PC-9 (cell line): Measurements from ENCODE around the gene AKAP11. TPM values are rescaled to one million over a fixed set of nuclear protein-coding genes. Genes with fewer than 3 reads are reported as not detected.
A peak's percentile ranks its signal among the peaks of the same experiment; 100 is the strongest.

Experiments used
- BruUV-seq: library from RNA; stranded (reverse); fragments of 400-500 nt; replicated peaks from 2 replicates; lab custom pipeline; 2021; lab: Mats Ljungman, UMichigan
- CTCF ChIA-PET: fragments of 300-600 bp; sonication (Branson Sonifier 250); formaldehyde crosslinking; loops from one replicate; lab custom pipeline; 2022; ENCODE audit warnings: antibody characterized with exemption; lab: Charles Lee
- POLR2A ChIA-PET: fragments of 300-600 bp; sonication (Branson Sonifier 250); formaldehyde crosslinking; loops from one replicate; lab custom pipeline; 2022; ENCODE audit warnings: antibody characterized with exemption; ENCODE audit not compliant: unreplicated experiment; lab: Charles Lee
- DNase-seq, 2 experiments: peaks; one replicate each; pipeline versions ENCODE4 v3.0.0 to v3.0.0-alpha.2; 2015 to 2022; ENCODE audit warnings: mixed read lengths in 1 of 2
- H2AFZ ChIP-seq: fragments of 200-600 bp; sonication (generic); 2 replicates; pipeline ENCODE4 v1.8.1; 2017; ENCODE audit warnings: antibody characterized with exemption
- H3F3A ChIP-seq: fragments of 200-600 bp; sonication (generic); 2 replicates; pipeline ENCODE4 v1.8.1; 2017; ENCODE audit warnings: antibody characterized with exemption, mild to moderate bottlenecking, low read depth; ENCODE audit not compliant: insufficient read depth
- H3K27ac ChIP-seq: fragments of 200-600 bp; sonication (generic); 2 replicates; pipeline ENCODE4 v1.6.1; 2016; ENCODE audit warnings: mixed run types
- H3K27me3 ChIP-seq: fragments of 200-600 bp; sonication (generic); 2 replicates; pipeline ENCODE4 v1.6.1; 2016; ENCODE audit warnings: low read depth, mixed run types; ENCODE audit not compliant: insufficient read depth
- H3K36me3 ChIP-seq: fragments of 200-600 bp; sonication (generic); 2 replicates; pipeline ENCODE4 v1.6.1; 2016; ENCODE audit warnings: low read depth, mixed run types
- H3K4me1 ChIP-seq: fragments of 200-600 bp; sonication (generic); replicated peaks from 2 replicates; pipeline ENCODE4 v1.6.1; 2016; ENCODE audit warnings: mixed run types; ENCODE audit not compliant: insufficient read depth
- H3K4me2 ChIP-seq: fragments of 200-600 bp; sonication (generic); 2 replicates; pipeline ENCODE4 v1.6.1; 2017; ENCODE audit warnings: mixed run types
- H3K4me3 ChIP-seq: fragments of 200-600 bp; sonication (generic); 2 replicates; pipeline ENCODE4 v1.6.1; 2016; ENCODE audit warnings: mixed run types
- H3K79me2 ChIP-seq: fragments of 200-600 bp; sonication (generic); 2 replicates; pipeline ENCODE4 v1.6.1; 2017; ENCODE audit warnings: low read depth, mixed run types
- H3K9me2 ChIP-seq: fragments of 200-600 bp; sonication (generic); 2 replicates; pipeline ENCODE4 v1.8.1; 2017; ENCODE audit warnings: mild to moderate bottlenecking; ENCODE audit not compliant: insufficient read depth
- H3K9me3 ChIP-seq: fragments of 200-600 bp; sonication (generic); 2 replicates; pipeline ENCODE4 v1.8.1; 2016; ENCODE audit warnings: low read depth; ENCODE audit not compliant: insufficient read depth
- H4K20me1 ChIP-seq: fragments of 200-600 bp; sonication (generic); 2 replicates; pipeline ENCODE4 v1.8.1; 2017; ENCODE audit not compliant: insufficient read depth
- CTCF ChIP-seq: fragments of 200-600 bp; sonication (generic); conservative IDR thresholded peaks from 2 replicates; pipeline ENCODE4 v1.6.1; 2017; ENCODE audit warnings: mixed run types, antibody characterized with exemption, mild to moderate bottlenecking, moderate library complexity
- EZH2 ChIP-seq: fragments of 200-600 bp; sonication (generic); IDR thresholded peaks from 2 replicates; pipeline ENCODE4 v1.8.0; 2017; ENCODE audit warnings: antibody characterized with exemption, low read depth
- intact Hi-C: fragments of 100-400 bp; cut with micrococcal nuclease; formaldehyde crosslinking; loops from one replicate; pipeline ENCODE4 v1.10.0; 2022; ENCODE audit not compliant: unreplicated experiment
- total RNA-seq: library from RNA; stranded (reverse); gene quantifications from 2 replicates; pipeline ENCODE4 v1.2.3, GENCODE V29; 2021

Gene AKAP11
- total RNA-seq, 1 experiment from 2014 or later: 15.9 TPM

- BruUV-seq: TSS peak; percentile 68
Observed at GRCh38 chr13:42271337-42272114, 426 bp upstream of the AKAP11 start.

GRCh38 chr13:42272804-42273175, 838 bp downstream of the AKAP11 start:
- TF ChIP-seq EZH2 (no peak), CTCF (no peak)
- DNase-seq: no peak

More at GRCh38 chr13:42271337-42272114, 426 bp upstream of the AKAP11 start:
- Histone ChIP-seq H2AFZ (peak overlapping the region; percentile 96), H3K4me1 (0 out of 2 replicates have a peak, but pooled peaks cover 11% of the 10 kb centered on the region), H3K27me3 (no peaks in the 10 kb centered on the region), H3K79me2 (peaks cover 9% of the 10 kb centered on the region; the same call in 1 of the 2 replicates), H3K4me2 (peak overlapping the region; percentile 78), H4K20me1 (no peaks in the 10 kb centered on the region), H3F3A (no peaks in the 10 kb centered on the region), H3K27ac (peak overlapping the region; percentile 53), H3K9me2 (no peaks in the 10 kb centered on the region), H3K4me3 (peak overlapping the region; percentile 86), H3K36me3 (no peaks in the 10 kb centered on the region), H3K9me3 (no peaks in the 10 kb centered on the region)
- ChIA-PET CTCF (no interaction called here), POLR2A (interaction anchor here (0.6 kb wide), 1 partner anchor 42 kb away, joined by 3 read pairs; no protein-coding TSS in a partner anchor)
- no peak for TF ChIP-seq EZH2
- TF ChIP-seq CTCF: no peak
- intact Hi-C loops: loop anchor here (1.0 kb wide), 1 partner anchor 91 kb away; no protein-coding TSS in a partner anchor
- peak; percentile 78 to 89 for DNase-seq

GRCh38 chr13:42274386-42275097, 2.6 kb downstream of the AKAP11 start:
- Histone ChIP-seq H3K4me1 (0 out of 2 replicates have a peak, but pooled peaks cover 11% of the 10 kb centered on the region), H3K9me2 (no peaks in the 10 kb centered on the region), H3K27me3 (no peaks in the 10 kb centered on the region), H3K4me2 (no peak overlapping the region), H2AFZ (no peak overlapping the region), H3K9me3 (no peaks in the 10 kb centered on the region), H3K4me3 (no peak overlapping the region), H3F3A (no peaks in the 10 kb centered on the region), H3K79me2 (peaks cover 14% of the 10 kb centered on the region; the same call in 1 of the 2 replicates), H3K27ac (no peak overlapping the region), H3K36me3 (no peaks in the 10 kb centered on the region), H4K20me1 (no peaks in the 10 kb centered on the region)
- ChIA-PET CTCF (no interaction called here), POLR2A (no interaction called here)
- TF ChIP-seq EZH2 (no peak), CTCF (no peak)
- intact Hi-C loops: no loop called here
- no peak for DNase-seq
- BruUV-seq: no TSS peak

More at GRCh38 chr13:42272804-42273175, 838 bp downstream of the AKAP11 start:
- POLR2A ChIA-PET: interaction anchor here (0.6 kb wide), 2 partner anchors 690 to 1471 kb away, joined by 3 to 8 read pairs; no protein-coding TSS in a partner anchor
- no peak overlapping the region for H3K27ac ChIP-seq
- no peaks in the 10 kb centered on the region for H3F3A ChIP-seq
- H3K4me2 ChIP-seq: peak overlapping the region; percentile 77
- CTCF ChIA-PET: interaction anchor here (0.6 kb wide), 1 partner anchor 57 kb away, joined by 3 read pairs; no protein-coding TSS in a partner anchor
- H3K9me2 ChIP-seq: no peaks in the 10 kb centered on the region
- 0 out of 2 replicates have a peak, but pooled peaks cover 11% of the 10 kb centered on the region for H3K4me1 ChIP-seq
- peak overlapping the region; percentile 98 for H2AFZ ChIP-seq
- peak overlapping the region; percentile 86 for H3K4me3 ChIP-seq
- H3K27me3 ChIP-seq: no peaks in the 10 kb centered on the region
- H3K36me3 ChIP-seq: no peaks in the 10 kb centered on the region
- intact Hi-C loops: loop anchor here (1.0 kb wide), 1 partner anchor 92 kb away; no protein-coding TSS in a partner anchor
- H3K9me3 ChIP-seq: no peaks in the 10 kb centered on the region
- no TSS peak for BruUV-seq
- H3K79me2 ChIP-seq: peaks cover 9% of the 10 kb centered on the region; the same call in 1 of the 2 replicates
- no peaks in the 10 kb centered on the region for H4K20me1 ChIP-seq
